Measurements from ENCODE around the gene ASNSD1.
"Not testable (repeated sequence)": the region's sequence is repeated elsewhere in the genome, so short reads cannot be mapped to it uniquely, and the experiment has no call there.

Gene ASNSD1

GRCh38 chr2:189685540-189686229 lies 24.4 kb downstream of the ASNSD1 start:
- TF ChIP-seq CTCF (IDR thresholded peaks at IDR 0.05) = no peak
- no peak for TF ChIP-seq ZFX (IDR thresholded peaks at IDR 0.05; ENCODE audit: borderline replicate concordance)
- H3K27ac ChIP-seq = no peak overlapping the region

GRCh38 chr2:189687796-189688195 lies 26.5 kb downstream of the ASNSD1 start:
- not testable (repeated sequence) for H3K27ac ChIP-seq

- H3K27ac ChIP-seq = no peak overlapping the region
- no peak for TF ChIP-seq ZFX (IDR thresholded peaks at IDR 0.05; ENCODE audit: borderline replicate concordance)
- TF ChIP-seq CTCF (IDR thresholded peaks at IDR 0.05) = no peak
Observed at GRCh38 chr2:189696223-189696622, 35.0 kb downstream of the ASNSD1 start.

DNA sequence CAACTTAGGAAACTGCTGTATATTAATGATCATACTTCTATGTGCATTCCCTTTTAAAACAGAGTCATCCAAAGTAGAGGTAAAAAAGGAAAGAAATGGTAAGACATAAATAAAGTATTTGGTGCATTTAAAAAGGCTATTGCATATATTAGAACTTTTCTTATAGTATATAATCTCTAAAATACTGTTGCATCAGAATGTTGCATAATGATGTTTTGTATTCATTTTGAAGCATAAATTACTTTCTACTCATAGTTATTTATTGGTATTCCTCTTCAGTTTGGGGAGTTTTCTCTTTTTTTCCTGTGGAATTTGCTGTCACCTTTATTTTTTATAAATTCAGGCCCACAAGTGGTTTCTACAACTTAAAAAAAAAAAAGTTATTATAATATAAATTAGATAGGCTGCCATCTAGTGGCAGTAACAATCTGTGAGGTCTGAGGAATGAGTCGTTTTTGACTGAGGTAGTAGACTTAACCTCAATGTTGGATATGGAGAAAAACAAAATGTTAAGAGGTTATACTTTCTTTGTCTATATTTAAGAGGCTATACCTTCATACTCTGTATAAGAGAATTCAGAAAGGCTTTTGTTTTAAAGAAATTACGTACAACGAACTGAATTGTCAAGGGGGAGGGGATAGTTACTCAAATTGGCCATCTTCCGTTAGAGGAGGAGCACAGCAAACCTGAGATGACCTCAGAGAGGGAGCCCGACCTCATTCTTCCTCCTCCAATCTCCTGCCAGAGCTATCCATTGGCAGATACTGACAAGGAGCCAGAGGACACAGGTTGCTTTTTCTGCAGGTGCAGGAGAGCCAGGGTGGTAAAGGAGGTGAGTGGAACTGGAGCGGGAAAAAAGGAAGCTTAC lies 37.0 kb downstream of the ASNSD1 start:
- TF ChIP-seq ZFX (IDR thresholded peaks at IDR 0.05; ENCODE audit: borderline replicate concordance) (no peak), CTCF (IDR thresholded peaks at IDR 0.05) (peak; percentile 79)
- no peak overlapping the region for H3K27ac ChIP-seq

- H3K27ac ChIP-seq = no peak overlapping the region
- TF ChIP-seq CTCF (IDR thresholded peaks at IDR 0.05) = no peak
- TF ChIP-seq ZFX (IDR thresholded peaks at IDR 0.05; ENCODE audit: borderline replicate concordance) = no peak
Observed at GRCh38 chr2:189700681-189701080, 39.4 kb downstream of the ASNSD1 start.

DNA sequence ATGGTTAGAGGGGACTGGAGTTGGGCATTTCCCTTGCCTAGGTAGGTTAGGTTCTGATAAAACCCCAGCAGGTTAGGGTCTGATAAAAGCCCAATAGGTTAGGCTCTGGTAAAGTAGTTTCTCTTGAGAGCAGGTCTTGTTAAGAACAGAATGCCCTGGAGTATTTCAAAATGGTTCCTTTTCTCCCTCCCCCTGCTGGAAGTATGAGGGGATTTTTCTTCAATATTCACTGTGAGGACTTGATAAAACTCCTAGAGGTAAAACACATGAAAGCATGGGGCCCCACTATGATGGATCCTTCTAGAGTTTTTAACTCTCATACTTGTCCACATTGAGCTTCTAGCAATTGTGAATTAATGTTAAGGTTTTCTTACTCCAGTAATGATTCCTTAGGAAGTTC lies 40.8 kb downstream of the ASNSD1 start:
- no peak overlapping the region for H3K27ac ChIP-seq
- no peak for TF ChIP-seq ZFX (IDR thresholded peaks at IDR 0.05; ENCODE audit: borderline replicate concordance)
- no peak for TF ChIP-seq CTCF (IDR thresholded peaks at IDR 0.05)

GRCh38 chr2:189709501-189710221 lies 48.4 kb downstream of the ASNSD1 start:
- no peak for TF ChIP-seq CTCF (IDR thresholded peaks at IDR 0.05)
- no peak for TF ChIP-seq ZFX (IDR thresholded peaks at IDR 0.05; ENCODE audit: borderline replicate concordance)

DNA sequence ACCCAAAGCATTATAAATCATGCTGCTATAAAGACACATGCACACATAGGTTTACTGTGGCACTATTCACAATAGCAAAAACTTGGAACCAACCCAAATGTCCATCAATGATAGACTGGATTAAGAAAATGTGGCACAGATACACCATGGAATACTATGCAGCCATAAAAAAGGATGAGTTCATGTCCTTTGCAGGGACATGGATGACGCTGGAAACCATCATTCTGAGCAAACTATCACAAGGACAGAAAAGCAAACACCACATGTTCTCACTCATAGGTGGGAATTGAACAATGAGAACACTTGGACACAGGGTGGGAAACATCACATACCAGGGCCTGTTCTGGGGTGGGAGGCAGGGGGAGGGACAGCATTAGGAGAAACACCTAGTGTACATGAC lies 56.3 kb downstream of the ASNSD1 start:
- not testable (repeated sequence) for H3K27ac ChIP-seq

More at GRCh38 chr2:189709501-189710221, 48.4 kb downstream of the ASNSD1 start:
- no peak overlapping the region for H3K27ac ChIP-seq

Measured in 22Rv1 (cell line).